ENCODE results near the gene ELP2.

GRCh38 chr18:36085195-36085594, 44.5 kb upstream of the ELP2 start:
- TF ChIP-seq CTCF (IDR thresholded peaks at IDR 0.05) (no peak), EZH2 (IDR thresholded peaks at IDR 0.05) (no peak)

Data from neural progenitor cell (in vitro differentiated cells).